Cardiac muscle cell (in vitro differentiated cells and primary cell): ENCODE results near the gene CLCN2. TPM values are rescaled to one million over a fixed set of nuclear protein-coding genes. Genes with fewer than 3 reads are reported as not detected.

Experiments
- DNase-seq, 2 donors: peaks; one replicate each; pipeline versions ENCODE4 v3.0.0 to v3.0.0-alpha.2; 2010 to 2017; ENCODE audit warnings: low read depth in 1 of 2, low spot score in 1 of 2
- H3K27ac ChIP-seq: fragments of 200-600 bp; sonication (generic); 2 replicates; pipeline ENCODE4 v1.5.1; 2016
- H3K27me3 ChIP-seq: fragments of 200-600 bp; sonication (generic); 2 replicates; pipeline ENCODE4 v1.6.0; 2016; ENCODE audit warnings: control low read depth
- H3K36me3 ChIP-seq: fragments of 200-600 bp; sonication (generic); 2 replicates; pipeline ENCODE4 v1.5.1; 2016; ENCODE audit warnings: control low read depth
- H3K4me1 ChIP-seq: fragments of 200-600 bp; sonication (generic); 2 replicates; pipeline ENCODE4 v1.8.1; 2017; ENCODE audit warnings: low read depth, mild to moderate bottlenecking, mixed run types
- H3K4me3 ChIP-seq: fragments of 200-600 bp; sonication (generic); 2 replicates; pipeline ENCODE4 v1.5.1; 2016; ENCODE audit warnings: mild to moderate bottlenecking
- H3K9me3 ChIP-seq: fragments of 200-600 bp; sonication (generic); 2 replicates; pipeline ENCODE4 v1.5.1; 2017; ENCODE audit warnings: low read depth, mild to moderate bottlenecking, control low read depth
- CTCF ChIP-seq: IDR thresholded peaks from 2 replicates; pipeline ENCODE4 v1.5.1; 2012; ENCODE audit warnings: low read depth, mild to moderate bottlenecking, low read length
- polyA plus RNA-seq: library from polyadenylated mRNA; unstranded; fragments of >200 nt; fragmentation: Nextera tagmentation; extraction: Ambion mirVana; gene quantifications from 2 replicates; pipeline ENCODE4 v1.2.1, GENCODE V29; 2016
- total RNA-seq: library from RNA; depleted of rRNA; stranded (reverse); fragments of >200 nt; gene quantifications from 2 replicates; pipeline ENCODE4 v1.2.3, GENCODE V29; 2016

The CLCN2 gene
- total and polyA plus RNA-seq, 2 experiments from 2014 or later, result 12.3 to 18.4 TPM

- peak; percentile 45 to 69 for DNase-seq
- Histone ChIP-seq H3K27ac (peak overlapping the region; percentile 93), H3K27me3 (no peaks in the 10 kb centered on the region), H3K9me3 (no peaks in the 10 kb centered on the region), H3K4me1 (peaks cover 5% of the 10 kb centered on the region), H3K4me3 (peak overlapping the region; percentile 66), H3K36me3 (peaks cover 26% of the 10 kb centered on the region)
- no peak for TF ChIP-seq CTCF
Observed at GRCh38 chr3:184336547-184337398, 24.6 kb downstream of the CLCN2 start.

GRCh38 chr3:184335661-184336546, 25.5 kb downstream of the CLCN2 start:
- H3K36me3 ChIP-seq, result peaks cover 34% of the 10 kb centered on the region
- H3K4me3 ChIP-seq, result peak overlapping the region; percentile 66
- H3K27ac ChIP-seq, result peak overlapping the region; percentile 93
- no peak for TF ChIP-seq CTCF
- no peaks in the 10 kb centered on the region for H3K9me3 ChIP-seq
- H3K4me1 ChIP-seq, result peaks cover 5% of the 10 kb centered on the region
- DNase-seq, result peak; percentile 84 to 88
- no peaks in the 10 kb centered on the region for H3K27me3 ChIP-seq

GRCh38 chr3:184335291-184335660, 26.1 kb downstream of the CLCN2 start:
- peak overlapping the region; percentile 93 for H3K27ac ChIP-seq
- H3K27me3 ChIP-seq, result no peaks in the 10 kb centered on the region
- no peak for TF ChIP-seq CTCF
- peaks cover 37% of the 10 kb centered on the region for H3K36me3 ChIP-seq
- DNase-seq, result no peak
- H3K4me1 ChIP-seq, result peaks cover 5% of the 10 kb centered on the region
- H3K4me3 ChIP-seq, result peak overlapping the region; percentile 66
- no peaks in the 10 kb centered on the region for H3K9me3 ChIP-seq

GRCh38 chr3:184334470-184335158, 26.8 kb downstream of the CLCN2 start:
- no peak for DNase-seq
- Histone ChIP-seq H3K9me3 (no peaks in the 10 kb centered on the region), H3K27me3 (no peaks in the 10 kb centered on the region), H3K27ac (peak overlapping the region; percentile 93), H3K4me1 (peaks cover 5% of the 10 kb centered on the region), H3K4me3 (no peak overlapping the region), H3K36me3 (peaks cover 44% of the 10 kb centered on the region)
- no peak for TF ChIP-seq CTCF

- no peak for TF ChIP-seq CTCF
- Histone ChIP-seq H3K9me3 (no peaks in the 10 kb centered on the region), H3K27me3 (no peaks in the 10 kb centered on the region), H3K36me3 (peaks cover 53% of the 10 kb centered on the region), H3K4me1 (peaks cover under 1% of the 10 kb centered on the region), H3K4me3 (no peak overlapping the region), H3K27ac (peak overlapping the region; percentile 12)
- DNase-seq, result no peak
Observed at GRCh38 chr3:184333700-184334099, 27.7 kb downstream of the CLCN2 start.
